Heart right ventricle (tissue), 16 donors: ENCODE measurements around the gene SGCD. TPM values are rescaled to one million over a fixed set of nuclear protein-coding genes. Genes with fewer than 3 reads are reported as not detected.

ENCODE experiments used
- ATAC-seq, 8 donors: fragments of 200-7000 bp; cut with Tn5 transposase; one replicate each; pipeline ENCODE4 v1.9.1; 2020; ENCODE audit warnings: mild to moderate bottlenecking in 8 of 8, moderate library complexity in 8 of 8, moderate number of reproducible peaks in 1 of 8
- DNase-seq, 2 donors: peaks; one replicate each; pipeline ENCODE4 v3.0.0-alpha.2; 2020
- H3K27ac ChIP-seq, 10 donors: fragments of 200-600 bp; sonication (generic) in 2 of 10; one replicate each; pipeline versions ENCODE4 v1.5.0 to v1.8.0; 2020 to 2022; ENCODE audit warnings: mild to moderate bottlenecking in 3 of 10
- H3K27me3 ChIP-seq, 7 donors: fragments of 200-600 bp; one replicate each; pipeline ENCODE4 v1.8.0; 2021 to 2022; ENCODE audit warnings: mild to moderate bottlenecking in 2 of 7
- H3K36me3 ChIP-seq, 9 donors: fragments of 200-600 bp; sonication (generic) in 1 of 9; one replicate each; pipeline versions ENCODE4 v1.5.0 to v1.8.0; 2020 to 2022; ENCODE audit warnings: mild to moderate bottlenecking in 2 of 9
- H3K4me1 ChIP-seq, 9 donors: fragments of 200-600 bp; sonication (generic) in 1 of 9; one replicate each; pipeline versions ENCODE4 v1.5.0 to v1.8.0; 2020 to 2022; ENCODE audit warnings: mild to moderate bottlenecking in 4 of 9
- H3K4me3 ChIP-seq, 10 donors: fragments of 200-600 bp; sonication (generic) in 2 of 10; one replicate each; pipeline versions ENCODE4 v1.5.0 to v1.8.0; 2020 to 2022; ENCODE audit warnings: mild to moderate bottlenecking in 7 of 10, moderate library complexity in 2 of 10
- H3K9me3 ChIP-seq, 11 donors: fragments of 200-600 bp in 10 of 11; sonication (generic) in 2 of 11; one replicate each; pipeline versions ENCODE4 v1.5.0 to v1.8.0; 2013 to 2022; ENCODE audit warnings: mild to moderate bottlenecking in 2 of 11, control low read depth in 1 of 11, moderate library complexity in 1 of 11
- WGBS, 2 donors: extraction: QIAGEN DNeasy Blood & Tissue Kit; methylation state at CpG; one replicate each; pipeline ENCODE4 v1.1.7; 2013; ENCODE audit warnings: inconsistent platforms in 1 of 2; 5-methylcytosine and 5-hydroxymethylcytosine counted together
- intact Hi-C, 10 donors: fragments of 100-400 bp; cut with DNase I; formaldehyde crosslinking; loops; one replicate each; pipeline versions ENCODE4 v1.11.1 to v1.14.2; 2022
- polyA plus RNA-seq, 2 donors: library from polyadenylated mRNA; stranded (reverse); fragments of 200-250 nt; gene quantifications; one replicate each; pipeline ENCODE4 v1.2.3, GENCODE V29; 2013
- total RNA-seq, 10 donors: library from RNA; stranded (reverse); fragmentation: NEBNext Ultra II Directional in 3 of 10; extraction: Animal tissue kit (Norgen Biotek cat#: 25700) in 3 of 10; gene quantifications; one replicate each; pipeline versions ENCODE4 v1.2.1 to v1.2.4, GENCODE V29; 2021 to 2023
- TF ChIP-seq, protein P1 (sequence below), 9 donors: fragments of 200-600 bp; sonication (generic) in 2 of 9; IDR thresholded peaks; one replicate each; pipeline versions ENCODE4 v1.5.0 to v1.8.0; 2021 to 2022; ENCODE audit warnings: antibody characterized with exemption in 9 of 9, mild to moderate bottlenecking in 5 of 9, moderate library complexity in 1 of 9
- donor health status: Arrhythmogenic right ventricular cardiomyopathy.
- donor health status: ischemic (EF 13 %, LVEDD 7.1; RV severe dilation, severe dysfunction).
- donor health status: healthy with polysubstance abuse.
- donor health status: DM: no; HTN: yes; CAD: no.
- donor health status: DM: no; HTN: no; CAD: no.
- donor health status: ischemic (EF 25% LVEDD 6.9; RV normal size, moderate dysfunction).
- donor health status: ischemic (EF 25% LVEDD 5.7; RV mildly dilated, moderate dysfunction).
- donor health status: healthy.
- donor health status: DM: yes; HTN: yes; CAD: no.
- donor health status: Ischemic cardiomyopathy.
- donor health status: ischemic (EF 35%, LVEDD 5.7; RV mildly dilated, moderate dysfunction).
- donor health status: nonischemic (EF 11% LVEDD 7.7; RV severe dilation, severe dysfunction).
- donor health status: DM: yes; HTN: yes; CAD: no.
- donor health status: PGD.
- donor health status: ischemic (EF 29% LVEDD 5.4; RV normal size, mild dysfunction).
- donor health status: nonischemic (EF 23%, LVEDD 6.1; RV moderate dilation, normal function).

Gene SGCD
- total and polyA plus RNA-seq, 12 donors: 12.0 to 153 (median 99.6) TPM

DNA sequence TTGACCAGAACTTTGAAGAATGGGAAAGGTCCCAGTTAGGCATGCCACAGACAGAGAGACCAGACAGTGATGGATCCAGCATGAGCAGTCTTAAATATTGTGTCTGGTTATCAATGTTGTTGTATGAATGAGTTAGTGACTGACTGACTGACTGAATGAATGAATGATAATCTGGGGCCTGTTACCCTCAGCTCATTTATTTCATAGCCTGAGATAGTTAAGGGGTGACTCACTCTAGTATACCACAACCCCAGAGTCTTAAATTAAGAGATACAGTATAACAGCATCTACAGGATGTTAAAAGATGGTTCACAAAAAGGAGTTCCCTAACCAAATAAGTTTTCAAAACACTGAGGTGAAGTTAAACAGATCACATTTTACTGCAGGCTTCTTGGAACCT is 133.5 kb downstream of the SGCD start:
- no peak overlapping the region for H3K27ac ChIP-seq
- no peak for ATAC-seq
- no peaks in the 10 kb centered on the region for H3K9me3 ChIP-seq
- TF ChIP-seq, protein P1, sequence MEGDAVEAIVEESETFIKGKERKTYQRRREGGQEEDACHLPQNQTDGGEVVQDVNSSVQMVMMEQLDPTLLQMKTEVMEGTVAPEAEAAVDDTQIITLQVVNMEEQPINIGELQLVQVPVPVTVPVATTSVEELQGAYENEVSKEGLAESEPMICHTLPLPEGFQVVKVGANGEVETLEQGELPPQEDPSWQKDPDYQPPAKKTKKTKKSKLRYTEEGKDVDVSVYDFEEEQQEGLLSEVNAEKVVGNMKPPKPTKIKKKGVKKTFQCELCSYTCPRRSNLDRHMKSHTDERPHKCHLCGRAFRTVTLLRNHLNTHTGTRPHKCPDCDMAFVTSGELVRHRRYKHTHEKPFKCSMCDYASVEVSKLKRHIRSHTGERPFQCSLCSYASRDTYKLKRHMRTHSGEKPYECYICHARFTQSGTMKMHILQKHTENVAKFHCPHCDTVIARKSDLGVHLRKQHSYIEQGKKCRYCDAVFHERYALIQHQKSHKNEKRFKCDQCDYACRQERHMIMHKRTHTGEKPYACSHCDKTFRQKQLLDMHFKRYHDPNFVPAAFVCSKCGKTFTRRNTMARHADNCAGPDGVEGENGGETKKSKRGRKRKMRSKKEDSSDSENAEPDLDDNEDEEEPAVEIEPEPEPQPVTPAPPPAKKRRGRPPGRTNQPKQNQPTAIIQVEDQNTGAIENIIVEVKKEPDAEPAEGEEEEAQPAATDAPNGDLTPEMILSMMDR (IDR thresholded peaks at IDR 0.05): no peak
- DNase-seq: no peak
- no peaks in the 10 kb centered on the region for H3K36me3 ChIP-seq
- peaks cover 0 to under 1% (median 0%) of the 10 kb centered on the region in 9 donors for H3K4me1 ChIP-seq
- no peaks in the 10 kb centered on the region for H3K27me3 ChIP-seq
- intact Hi-C loops: no loop called here
- no peak overlapping the region for H3K4me3 ChIP-seq

DNA sequence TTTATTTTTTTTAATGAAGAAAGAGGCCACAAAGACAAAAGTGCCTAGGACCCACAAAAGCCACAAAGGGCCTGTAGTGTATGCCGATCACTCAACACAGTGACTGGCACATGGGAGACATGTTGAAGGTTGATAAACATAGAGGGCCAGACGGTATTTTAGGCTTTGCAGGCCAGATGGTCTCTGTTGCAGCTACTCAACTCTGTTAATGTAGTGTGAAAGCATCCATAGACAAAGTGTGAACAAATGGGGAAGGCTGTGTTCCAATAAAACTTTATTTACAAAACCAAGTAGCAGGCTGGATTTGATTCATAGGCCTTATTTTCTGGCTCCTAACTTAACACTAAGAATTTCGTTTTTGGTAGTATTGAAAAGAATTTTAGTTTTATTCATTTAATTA is 139.9 kb downstream of the SGCD start:
- TF ChIP-seq, protein P1 (IDR thresholded peaks at IDR 0.05): no peak
- intact Hi-C loops: loop anchor here in 1 of 10 donors (5.0 kb wide), 1 partner anchor 140 kb away; the partner anchor contains the start of gene SGCD
- Histone ChIP-seq H3K27me3 (no peaks in the 10 kb centered on the region), H3K36me3 (no peaks in the 10 kb centered on the region), H3K27ac (no peak overlapping the region), H3K4me1 (no peaks in the 10 kb centered on the region), H3K4me3 (no peak overlapping the region), H3K9me3 (no peaks in the 10 kb centered on the region)
- DNase-seq: no peak
- ATAC-seq: no peak
- WGBS, 2 donors: 75 to 85% methylated on average over 3 of the region's 3 CpGs

DNA sequence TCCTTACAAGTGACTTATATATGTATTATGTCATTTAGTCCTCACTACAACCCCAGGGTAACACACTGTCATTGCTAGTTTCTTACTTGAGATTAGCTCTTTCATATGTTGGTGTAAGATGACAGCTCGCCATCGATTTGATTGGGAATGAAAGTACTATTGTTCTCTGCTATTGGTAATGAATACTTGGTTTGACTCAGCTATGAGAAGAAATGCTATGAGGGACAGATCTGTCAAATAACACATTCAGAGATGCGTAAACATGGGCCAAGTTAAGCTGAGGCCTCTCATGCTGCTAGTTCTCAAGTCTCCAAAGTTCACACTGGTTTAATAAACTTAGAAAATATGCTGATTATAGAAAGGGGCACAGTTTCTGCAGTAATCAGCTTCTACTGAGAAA is 142.7 kb downstream of the SGCD start:
- no peaks in the 10 kb centered on the region for H3K36me3 ChIP-seq
- H3K27me3 ChIP-seq: no peaks in the 10 kb centered on the region
- TF ChIP-seq, protein P1 (IDR thresholded peaks at IDR 0.05): no peak
- intact Hi-C loops: loop anchor here in 4 of 10 donors (1.0 to 10.0 kb wide), 4 partner anchors 37 to 345 kb away; partner anchors contain the start of gene SGCD (in 1 of the 4)
- no peak for ATAC-seq
- DNase-seq: no peak
- WGBS, 2 donors: 84 to 87% methylated on average over 3 of the region's 3 CpGs
- H3K4me1 ChIP-seq: peaks cover 5 to 20% (median 16%) of the 10 kb centered on the region in 9 donors
- H3K9me3 ChIP-seq: no peaks in the 10 kb centered on the region
- H3K4me3 ChIP-seq: no peak overlapping the region
- H3K27ac ChIP-seq: no peak overlapping the region

DNA sequence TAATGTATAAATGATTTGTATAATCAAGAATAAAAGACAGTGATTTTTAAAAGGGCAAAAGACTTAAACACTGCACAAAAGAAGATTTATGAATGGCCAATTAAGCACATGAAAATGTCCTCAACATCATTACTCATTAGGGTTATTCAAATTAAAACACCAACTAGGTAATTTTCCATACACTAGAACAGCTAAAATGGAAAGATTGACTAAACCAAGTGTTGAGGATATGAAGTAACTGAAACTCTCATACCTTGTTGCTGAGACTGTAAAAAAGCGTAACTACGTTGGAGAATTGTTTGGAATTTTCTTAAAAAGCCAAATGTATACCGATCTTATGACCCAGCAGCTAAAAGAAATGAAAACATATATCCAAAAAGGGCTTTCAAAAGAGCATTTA is 144.9 kb downstream of the SGCD start:
- ATAC-seq (no peak), DNase-seq (no peak)
- WGBS, 2 donors: 90 to 94% methylated on average over 3 of the region's 3 CpGs
- no peaks in the 10 kb centered on the region for H3K9me3 ChIP-seq
- H3K4me1 ChIP-seq: peaks cover 10 to 42% (median 38%) of the 10 kb centered on the region in 9 donors
- H3K4me3 ChIP-seq: no peak overlapping the region
- H3K27me3 ChIP-seq: no peaks in the 10 kb centered on the region
- intact Hi-C loops: loop anchor here in 3 of 10 donors (10.0 kb wide), 2 partner anchors 113 to 343 kb away; no protein-coding TSS in a partner anchor
- H3K27ac ChIP-seq: no peak overlapping the region
- TF ChIP-seq, protein P1 (IDR thresholded peaks at IDR 0.05): no peak
- no peaks in the 10 kb centered on the region for H3K36me3 ChIP-seq
